ENCODE measurements around the gene ARHGAP15. TPM values are rescaled to one million over a fixed set of nuclear protein-coding genes. Genes with fewer than 3 reads are reported as not detected.

ARHGAP15 gene
- total RNA-seq, 2 donors from 2014 or later: 0.86 TPM; not detected in 1

DNA sequence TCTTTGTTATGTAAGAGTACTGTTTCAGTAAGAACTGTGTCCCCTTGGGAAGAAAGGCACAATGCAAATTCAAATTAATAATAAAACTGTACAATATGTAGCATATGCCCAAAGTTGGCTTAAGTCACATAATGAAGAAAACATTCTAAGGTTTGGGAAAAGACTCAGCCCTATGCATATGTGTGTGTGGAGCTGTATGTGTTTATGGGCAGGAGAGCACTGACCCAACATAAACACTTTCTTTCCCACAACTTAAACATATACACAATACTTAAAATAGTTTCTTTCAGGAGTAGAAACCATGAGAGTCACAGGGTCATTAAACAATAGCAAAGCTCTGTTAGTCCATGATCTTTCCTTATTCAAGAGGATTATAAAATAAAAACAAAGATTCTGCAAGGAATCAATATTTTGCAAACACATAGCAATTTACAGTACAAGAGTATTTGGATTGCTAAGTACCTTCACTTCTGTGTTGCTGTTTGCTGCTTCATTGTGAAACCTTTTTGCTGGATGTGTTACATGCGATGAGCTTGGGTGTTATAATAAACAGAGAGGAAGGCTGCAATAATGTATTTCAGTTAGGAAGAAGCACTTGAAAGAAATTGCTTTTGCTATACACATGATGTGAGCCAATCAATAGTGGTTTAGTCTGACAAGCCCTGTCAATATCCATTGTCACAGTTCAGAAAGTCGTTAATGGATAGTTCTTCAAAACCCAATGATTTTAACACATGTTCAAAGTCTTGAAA lies 347.3 kb downstream of the ARHGAP15 start:
- Mint-ChIP-seq H3K36me3 (ENCODE audit: low read depth) (no peaks in the 10 kb centered on the region), H3K4me1 (peaks cover 11% of the 10 kb centered on the region), H3K27ac (no peak overlapping the region), H3K9me3 (no peaks in the 10 kb centered on the region), H3K27me3 (ENCODE audit: insufficient read depth) (peaks cover 30% of the 10 kb centered on the region), H3K4me3 (no peak overlapping the region)
- Histone ChIP-seq H3K9me3 (ENCODE audit: control insufficient read depth, low read length) (no peaks in the 10 kb centered on the region), H3K4me1 (ENCODE audit: control insufficient read depth, insufficient read depth, low read length) (peaks cover 2% of the 10 kb centered on the region), H3K36me3 (ENCODE audit: control insufficient read depth, insufficient read depth, low read length) (no peaks in the 10 kb centered on the region), H3K4me3 (ENCODE audit: low read length) (no peak overlapping the region), H3K27me3 (ENCODE audit: control insufficient read depth, insufficient read depth, low read length, poor library complexity, severe bottlenecking) (no peaks in the 10 kb centered on the region), H3K27ac (ENCODE audit: low read depth, low read length) (no peak overlapping the region), H3K9ac (ENCODE audit: extremely low read depth, low read length, poor library complexity, severe bottlenecking) (no peak overlapping the region)
- WGBS, 2 experiments (ENCODE audit: insufficient coverage in 1 of 2, insufficient read length in 1 of 2): 70 to 88% methylated on average over 2 of the region's 2 CpGs
- TF ChIP-seq, protein P1, sequence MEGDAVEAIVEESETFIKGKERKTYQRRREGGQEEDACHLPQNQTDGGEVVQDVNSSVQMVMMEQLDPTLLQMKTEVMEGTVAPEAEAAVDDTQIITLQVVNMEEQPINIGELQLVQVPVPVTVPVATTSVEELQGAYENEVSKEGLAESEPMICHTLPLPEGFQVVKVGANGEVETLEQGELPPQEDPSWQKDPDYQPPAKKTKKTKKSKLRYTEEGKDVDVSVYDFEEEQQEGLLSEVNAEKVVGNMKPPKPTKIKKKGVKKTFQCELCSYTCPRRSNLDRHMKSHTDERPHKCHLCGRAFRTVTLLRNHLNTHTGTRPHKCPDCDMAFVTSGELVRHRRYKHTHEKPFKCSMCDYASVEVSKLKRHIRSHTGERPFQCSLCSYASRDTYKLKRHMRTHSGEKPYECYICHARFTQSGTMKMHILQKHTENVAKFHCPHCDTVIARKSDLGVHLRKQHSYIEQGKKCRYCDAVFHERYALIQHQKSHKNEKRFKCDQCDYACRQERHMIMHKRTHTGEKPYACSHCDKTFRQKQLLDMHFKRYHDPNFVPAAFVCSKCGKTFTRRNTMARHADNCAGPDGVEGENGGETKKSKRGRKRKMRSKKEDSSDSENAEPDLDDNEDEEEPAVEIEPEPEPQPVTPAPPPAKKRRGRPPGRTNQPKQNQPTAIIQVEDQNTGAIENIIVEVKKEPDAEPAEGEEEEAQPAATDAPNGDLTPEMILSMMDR (conservative IDR thresholded peaks at IDR 0.05): no peak
- no peak for DNase-seq

DNA sequence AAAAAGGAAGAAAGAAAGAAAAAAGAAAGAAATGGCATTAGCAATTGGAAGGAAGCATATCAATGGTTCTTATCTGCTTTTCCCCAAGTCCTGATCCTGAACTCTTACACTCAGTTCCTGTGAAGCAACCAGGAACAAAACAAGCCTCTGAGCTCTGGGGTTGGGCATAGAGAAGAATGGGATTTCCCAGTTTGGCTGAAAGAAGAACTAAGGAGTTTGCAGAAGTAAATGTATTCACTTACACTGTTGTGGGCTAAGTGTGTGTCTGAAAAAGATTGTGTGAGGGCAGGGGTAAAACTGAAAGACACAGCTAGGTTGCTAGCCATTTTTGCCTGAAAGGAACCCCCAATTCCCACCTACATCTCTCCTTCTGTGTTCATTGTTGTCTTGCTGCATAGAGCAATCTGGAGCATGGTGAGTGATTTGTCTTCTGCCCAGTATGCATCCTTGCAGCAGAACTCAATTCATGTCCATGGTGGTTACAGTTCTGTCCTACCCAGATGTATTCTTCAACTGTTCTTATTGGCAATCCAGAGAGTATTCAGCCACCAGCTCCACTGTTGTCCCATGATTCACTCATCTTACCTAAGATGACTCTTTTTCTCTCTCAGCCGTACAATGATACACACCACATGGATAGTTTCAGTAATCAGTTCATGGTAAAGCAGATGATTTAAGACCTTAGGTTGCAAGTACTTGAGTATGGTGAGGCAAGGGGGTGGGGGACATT lies 348.7 kb downstream of the ARHGAP15 start:
- no peak overlapping the region for H3K9ac ChIP-seq (ENCODE audit: extremely low read depth, low read length, poor library complexity, severe bottlenecking)
- H3K4me3 ChIP-seq (ENCODE audit: low read length): no peak overlapping the region
- no peaks in the 10 kb centered on the region for H3K36me3 Mint-ChIP-seq (ENCODE audit: low read depth)
- no peak overlapping the region for H3K27ac Mint-ChIP-seq
- H3K27ac ChIP-seq (ENCODE audit: low read depth, low read length): no peak overlapping the region
- peaks cover 38% of the 10 kb centered on the region for H3K27me3 Mint-ChIP-seq (ENCODE audit: insufficient read depth)
- H3K27me3 ChIP-seq (ENCODE audit: control insufficient read depth, insufficient read depth, low read length, poor library complexity, severe bottlenecking): no peaks in the 10 kb centered on the region
- TF ChIP-seq, protein P1 (conservative IDR thresholded peaks at IDR 0.05): no peak
- no peaks in the 10 kb centered on the region for H3K9me3 Mint-ChIP-seq
- H3K9me3 ChIP-seq (ENCODE audit: control insufficient read depth, low read length): no peaks in the 10 kb centered on the region
- DNase-seq: no peak
- peaks cover 7% of the 10 kb centered on the region for H3K4me1 ChIP-seq (ENCODE audit: control insufficient read depth, insufficient read depth, low read length)
- H3K4me1 Mint-ChIP-seq: peaks cover 20% of the 10 kb centered on the region
- H3K36me3 ChIP-seq (ENCODE audit: control insufficient read depth, insufficient read depth, low read length): no peaks in the 10 kb centered on the region
- 90% methylated on average over 1 of the region's 1 CpG; no CpG with 5 or more reads in 1 of the 2 experiments for WGBS, 2 experiments (ENCODE audit: insufficient coverage in 1 of 2, insufficient read length in 1 of 2)
- H3K4me3 Mint-ChIP-seq: no peak overlapping the region

DNA sequence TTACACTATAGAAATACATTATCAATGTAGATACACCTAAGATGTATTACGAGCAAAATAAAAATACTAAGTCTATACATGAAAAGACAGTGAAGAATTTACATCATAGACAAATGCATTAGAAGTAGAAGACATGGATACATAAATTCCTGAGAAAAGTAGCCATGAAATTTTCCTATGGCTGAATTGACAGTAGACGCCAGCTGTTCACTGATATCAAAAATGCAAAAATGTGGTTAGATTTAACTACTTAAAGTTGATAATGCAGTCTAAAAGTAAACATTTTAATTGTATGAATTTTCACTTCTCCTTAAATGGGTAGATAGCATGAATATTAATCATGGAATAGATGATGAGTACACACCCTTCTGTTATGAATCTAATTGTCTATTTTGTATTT lies 350.9 kb downstream of the ARHGAP15 start:
- no peak overlapping the region for H3K27ac Mint-ChIP-seq
- H3K27me3 ChIP-seq (ENCODE audit: control insufficient read depth, insufficient read depth, low read length, poor library complexity, severe bottlenecking): no peaks in the 10 kb centered on the region
- H3K4me1 ChIP-seq (ENCODE audit: control insufficient read depth, insufficient read depth, low read length): peaks cover 7% of the 10 kb centered on the region
- no peak overlapping the region for H3K27ac ChIP-seq (ENCODE audit: low read depth, low read length)
- no peaks in the 10 kb centered on the region for H3K36me3 ChIP-seq (ENCODE audit: control insufficient read depth, insufficient read depth, low read length)
- no peak overlapping the region for H3K4me3 ChIP-seq (ENCODE audit: low read length)
- TF ChIP-seq, protein P1 (conservative IDR thresholded peaks at IDR 0.05): no peak
- no peak for DNase-seq
- 93% methylated on average over 1 of the region's 2 CpGs; no CpG with 5 or more reads in 1 of the 2 experiments for WGBS, 2 experiments (ENCODE audit: insufficient coverage in 1 of 2, insufficient read length in 1 of 2)
- H3K9me3 ChIP-seq (ENCODE audit: control insufficient read depth, low read length): no peaks in the 10 kb centered on the region
- no peaks in the 10 kb centered on the region for H3K36me3 Mint-ChIP-seq (ENCODE audit: low read depth)
- H3K9ac ChIP-seq (ENCODE audit: extremely low read depth, low read length, poor library complexity, severe bottlenecking): no peak overlapping the region
- H3K27me3 Mint-ChIP-seq (ENCODE audit: insufficient read depth): peaks cover 47% of the 10 kb centered on the region
- H3K9me3 Mint-ChIP-seq: no peaks in the 10 kb centered on the region
- H3K4me1 Mint-ChIP-seq: peaks cover 20% of the 10 kb centered on the region
- no peak overlapping the region for H3K4me3 Mint-ChIP-seq
